HEK293 (cell line): ENCODE data around the gene SCARB2.

Source experiments
- CTCF ChIA-PET: fragments of 350-600 bp; formaldehyde crosslinking; extraction: SDS; loops from one replicate; lab custom pipeline; 2021; ENCODE audit warnings: antibody characterized with exemption; lab: Yijun Ruan, JAX
- POLR2A ChIA-PET: fragments of 300-600 bp; formaldehyde crosslinking; extraction: SDS; loops from one replicate; lab custom pipeline; 2020; ENCODE audit warnings: antibody characterized with exemption, inconsistent platforms; lab: Yijun Ruan, JAX
- H3K27ac ChIP-seq: fragments of 200-500 bp; sonication (Bioruptor generic); 2 replicates; pipeline ENCODE4 v1.5.1; 2014; ENCODE audit warnings: low read depth, low read length, control low read depth, inconsistent platforms; ENCODE audit errors: extremely low read depth
- H3K36me3 ChIP-seq, 2 experiments: fragments of 200-500 bp in 1 of 2; sonication (Bioruptor generic) in 1 of 2; 1 replicate in 1 of 2; 2 replicates in 1 of 2; pipeline ENCODE4 v1.5.1; 2014 to 2017; ENCODE audit warnings: inconsistent platforms in 2 of 2, low read length in 2 of 2; ENCODE audit not compliant: control insufficient read depth in 2 of 2, insufficient read depth in 1 of 2
- H3K4me1 ChIP-seq: fragments of 200-500 bp; sonication (Bioruptor generic); 2 replicates; pipeline ENCODE4 v1.5.1; 2014; ENCODE audit warnings: mild to moderate bottlenecking, low read length, inconsistent platforms; ENCODE audit not compliant: control insufficient read depth, insufficient read depth
- H3K4me3 ChIP-seq: 2 replicates; pipeline ENCODE4 v1.5.1; 2011; ENCODE audit warnings: low read depth, mild to moderate bottlenecking, control low read depth, low read length, moderate library complexity
- H3K9me3 ChIP-seq: fragments of 200-500 bp; sonication (Bioruptor generic); 2 replicates; pipeline ENCODE4 v1.5.1; 2014; ENCODE audit warnings: low read depth, low read length, inconsistent platforms; ENCODE audit not compliant: control insufficient read depth, insufficient read depth
- GLIS2 ChIP-seq: fragments of 450-650 bp; formaldehyde crosslinking; IDR thresholded peaks from 2 replicates; pipeline ENCODE4 v1.5.1; 2016; ENCODE audit warnings: missing biosample characterization, missing genetic modification characterization
- WT1 ChIP-seq: fragments of 450-650 bp; formaldehyde crosslinking; IDR thresholded peaks from 2 replicates; pipeline ENCODE4 v1.5.1; 2016; ENCODE audit warnings: missing biosample characterization, missing genetic modification characterization
- ZBTB17 ChIP-seq: fragments of 450-650 bp; formaldehyde crosslinking; IDR thresholded peaks from 2 replicates; pipeline ENCODE4 v1.5.1; 2016; ENCODE audit warnings: missing biosample characterization, missing genetic modification characterization
- ZBTB48 ChIP-seq: fragments of 450-650 bp; formaldehyde crosslinking; IDR thresholded peaks from 2 replicates; pipeline ENCODE4 v1.5.1; 2016; ENCODE audit warnings: missing biosample characterization, missing genetic modification characterization
- ZBTB8A ChIP-seq: fragments of 450-650 bp; formaldehyde crosslinking; IDR thresholded peaks from 2 replicates; pipeline ENCODE4 v1.5.1; 2016; ENCODE audit warnings: missing biosample characterization, missing genetic modification characterization
- ZFHX2 ChIP-seq: fragments of 450-650 bp; formaldehyde crosslinking; conservative IDR thresholded peaks from 2 replicates; pipeline ENCODE4 v1.5.1; 2016; ENCODE audit warnings: missing biosample characterization, missing genetic modification characterization
- ZNF155 ChIP-seq: fragments of 450-650 bp; formaldehyde crosslinking; IDR thresholded peaks from 2 replicates; pipeline ENCODE4 v1.5.1; 2016; ENCODE audit warnings: missing biosample characterization, missing genetic modification characterization
- ZNF169 ChIP-seq: fragments of 450-650 bp; formaldehyde crosslinking; IDR thresholded peaks from 2 replicates; pipeline ENCODE4 v1.5.1; 2016; ENCODE audit warnings: missing biosample characterization, missing genetic modification characterization
- ZNF184 ChIP-seq: fragments of 450-650 bp; IDR thresholded peaks from 2 replicates; pipeline ENCODE4 v1.5.1; 2018; ENCODE audit warnings: missing biosample characterization, mild to moderate bottlenecking, missing genetic modification characterization
- ZNF19 ChIP-seq: fragments of 450-650 bp; formaldehyde crosslinking; IDR thresholded peaks from 2 replicates; pipeline ENCODE4; 2016; ENCODE audit warnings: missing biosample characterization, missing genetic modification characterization, low read depth
- ZNF202 ChIP-seq: fragments of 450-650 bp; formaldehyde crosslinking; IDR thresholded peaks from 2 replicates; pipeline ENCODE4 v1.5.1; 2016; ENCODE audit warnings: missing biosample characterization, missing genetic modification characterization, borderline replicate concordance
- ZNF239 ChIP-seq: fragments of 450-650 bp; formaldehyde crosslinking; IDR thresholded peaks from 2 replicates; pipeline ENCODE4 v1.5.1; 2016; ENCODE audit warnings: missing biosample characterization, missing genetic modification characterization
- ZNF335 ChIP-seq: fragments of 450-650 bp; formaldehyde crosslinking; conservative IDR thresholded peaks from 2 replicates; pipeline ENCODE4 v1.5.1; 2016; ENCODE audit warnings: missing biosample characterization, missing genetic modification characterization
- ZNF549 ChIP-seq: fragments of 450-650 bp; IDR thresholded peaks from 2 replicates; pipeline ENCODE4 v1.5.1; 2018; ENCODE audit warnings: missing biosample characterization, missing genetic modification characterization, mild to moderate bottlenecking, inconsistent platforms, moderate library complexity
- ZNF610 ChIP-seq: fragments of 450-650 bp; formaldehyde crosslinking; IDR thresholded peaks from 2 replicates; pipeline ENCODE4 v1.5.1; 2016; ENCODE audit warnings: missing biosample characterization, missing genetic modification characterization, borderline replicate concordance
- ZNF76 ChIP-seq: fragments of 450-650 bp; formaldehyde crosslinking; IDR thresholded peaks from 2 replicates; pipeline ENCODE4; 2016; ENCODE audit warnings: low read depth, missing biosample characterization, missing genetic modification characterization, borderline replicate concordance
- ZNF776 ChIP-seq: fragments of 450-650 bp; formaldehyde crosslinking; IDR thresholded peaks from 2 replicates; pipeline ENCODE4 v1.5.0; 2017; ENCODE audit warnings: missing biosample characterization, missing genetic modification characterization, borderline replicate concordance
- ZNF777 ChIP-seq: fragments of 450-650 bp; formaldehyde crosslinking; IDR thresholded peaks from 2 replicates; pipeline ENCODE4 v1.5.1; 2017; ENCODE audit warnings: missing biosample characterization, missing genetic modification characterization, borderline replicate concordance
- ZSCAN23 ChIP-seq: fragments of 450-650 bp; formaldehyde crosslinking; IDR thresholded peaks from 2 replicates; pipeline ENCODE4 v1.5.1; 2016; ENCODE audit warnings: missing biosample characterization, missing genetic modification characterization
- TF ChIP-seq, protein P1 (sequence below): fragments of 450-650 bp; formaldehyde crosslinking; IDR thresholded peaks from 2 replicates; pipeline ENCODE4 v1.5.1; 2016; ENCODE audit warnings: missing biosample characterization, missing genetic modification characterization
- TF ChIP-seq, protein P2 (sequence below): fragments of 450-650 bp; formaldehyde crosslinking; IDR thresholded peaks from 2 replicates; pipeline ENCODE4 v1.5.1; 2016; ENCODE audit warnings: missing biosample characterization, missing genetic modification characterization
- TF ChIP-seq, protein P3 (sequence below): IDR thresholded peaks from 2 replicates; pipeline ENCODE4 v1.6.1; 2011; ENCODE audit warnings: mild to moderate bottlenecking, low read depth, low read length, borderline replicate concordance
- TF ChIP-seq, protein P4 (sequence below): fragments of 450-650 bp; formaldehyde crosslinking; IDR thresholded peaks from 2 replicates; pipeline ENCODE4 v1.5.1; 2016; ENCODE audit warnings: missing biosample characterization, missing genetic modification characterization, borderline replicate concordance

The SCARB2 gene

DNA sequence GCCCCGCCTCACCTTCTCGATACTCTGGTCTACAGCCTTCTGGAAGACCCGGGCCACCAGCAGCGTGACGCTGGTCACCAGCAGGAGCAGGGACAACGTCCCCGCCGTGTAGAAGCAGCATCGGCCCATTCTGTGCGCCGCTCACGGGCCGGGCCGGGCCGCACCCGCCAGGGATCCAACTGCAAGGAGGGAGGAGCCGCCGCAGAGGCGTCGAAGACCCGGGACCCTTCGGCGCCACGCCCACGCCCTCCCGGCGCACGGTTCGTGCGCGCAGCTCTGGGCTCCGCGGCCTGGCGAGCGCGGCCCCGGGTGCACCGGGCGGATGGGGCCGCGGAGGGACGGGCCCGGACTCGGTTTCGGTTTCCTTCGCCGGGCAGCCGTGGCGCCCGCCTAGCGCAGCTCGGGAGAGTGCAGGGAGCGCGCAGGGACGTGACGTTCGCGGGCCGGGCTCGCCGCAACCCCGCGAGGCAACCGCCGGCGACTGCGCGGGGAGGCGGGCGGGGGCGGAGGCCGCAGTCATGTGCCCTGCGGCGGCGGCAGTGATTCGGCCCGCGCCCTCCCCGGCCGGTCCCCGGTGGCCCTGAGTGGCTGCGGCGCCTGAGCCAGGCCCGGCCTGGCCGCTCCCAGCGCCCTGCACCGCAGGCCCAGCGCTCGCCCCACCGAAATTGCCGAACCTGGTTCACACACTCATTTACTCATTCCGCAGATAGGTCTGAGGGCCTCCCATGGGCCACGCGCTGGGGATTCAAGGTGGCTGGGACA is at the start of gene SCARB2 (continued):
- TF ChIP-seq ZNF610 (0 out of 2 replicates have a peak, but pooled peaks have one; percentile 37), ZNF549 (tag by site-specific recombination) (0 out of 2 replicates have a peak, but pooled peaks have one; percentile 26), ZBTB17 (0 out of 2 replicates have a peak, but pooled peaks have one; percentile 64), ZNF76 (no peak; the same call in 1 of the 2 replicates), GLIS2 (tag by site-specific recombination) (0 out of 2 replicates have a peak, but pooled peaks have one; percentile 17), ZNF155 (tag by site-specific recombination) (no peak), ZNF19 (tag by site-specific recombination) (no peak), ZNF777 (tag by site-specific recombination) (no peak), ZNF202 (tag by site-specific recombination) (no peak), WT1 (tag by site-specific recombination) (no peak), ZBTB48 (tag by site-specific recombination) (peak; percentile 73), ZNF184 (tag by site-specific recombination) (no peak), ZSCAN23 (no peak), ZBTB8A (tag by site-specific recombination) (peak; percentile 62), ZNF169 (no peak)
- TF ChIP-seq, protein P1, sequence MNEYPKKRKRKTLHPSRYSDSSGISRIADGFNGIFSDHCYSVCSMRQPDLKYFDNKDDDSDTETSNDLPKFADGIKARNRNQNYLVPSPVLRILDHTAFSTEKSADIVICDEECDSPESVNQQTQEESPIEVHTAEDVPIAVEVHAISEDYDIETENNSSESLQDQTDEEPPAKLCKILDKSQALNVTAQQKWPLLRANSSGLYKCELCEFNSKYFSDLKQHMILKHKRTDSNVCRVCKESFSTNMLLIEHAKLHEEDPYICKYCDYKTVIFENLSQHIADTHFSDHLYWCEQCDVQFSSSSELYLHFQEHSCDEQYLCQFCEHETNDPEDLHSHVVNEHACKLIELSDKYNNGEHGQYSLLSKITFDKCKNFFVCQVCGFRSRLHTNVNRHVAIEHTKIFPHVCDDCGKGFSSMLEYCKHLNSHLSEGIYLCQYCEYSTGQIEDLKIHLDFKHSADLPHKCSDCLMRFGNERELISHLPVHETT (tag by site-specific recombination), result no peak
- TF ChIP-seq, protein P2, sequence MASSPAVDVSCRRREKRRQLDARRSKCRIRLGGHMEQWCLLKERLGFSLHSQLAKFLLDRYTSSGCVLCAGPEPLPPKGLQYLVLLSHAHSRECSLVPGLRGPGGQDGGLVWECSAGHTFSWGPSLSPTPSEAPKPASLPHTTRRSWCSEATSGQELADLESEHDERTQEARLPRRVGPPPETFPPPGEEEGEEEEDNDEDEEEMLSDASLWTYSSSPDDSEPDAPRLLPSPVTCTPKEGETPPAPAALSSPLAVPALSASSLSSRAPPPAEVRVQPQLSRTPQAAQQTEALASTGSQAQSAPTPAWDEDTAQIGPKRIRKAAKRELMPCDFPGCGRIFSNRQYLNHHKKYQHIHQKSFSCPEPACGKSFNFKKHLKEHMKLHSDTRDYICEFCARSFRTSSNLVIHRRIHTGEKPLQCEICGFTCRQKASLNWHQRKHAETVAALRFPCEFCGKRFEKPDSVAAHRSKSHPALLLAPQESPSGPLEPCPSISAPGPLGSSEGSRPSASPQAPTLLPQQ (tag by site-specific recombination), result no peak

DNA sequence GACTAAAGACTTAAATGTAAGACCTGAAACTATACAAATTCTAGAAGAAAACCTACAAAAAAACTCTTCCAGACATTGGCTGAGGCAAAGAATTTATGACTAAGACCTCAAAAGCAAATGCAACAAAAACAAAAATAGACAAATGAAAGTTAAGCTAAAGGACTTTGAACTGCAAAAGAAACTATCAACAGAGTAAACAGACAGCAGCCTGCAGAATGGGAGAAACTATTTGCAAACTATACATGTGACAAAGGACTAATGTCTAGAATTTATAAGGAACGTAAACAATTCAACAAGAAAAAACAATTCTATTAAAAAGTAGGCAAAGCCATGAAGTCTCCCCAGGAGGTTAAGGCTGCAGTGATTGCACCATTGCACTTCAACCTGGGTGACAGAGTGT is 46.9 kb upstream of the SCARB2 start:
- TF ChIP-seq ZNF155 (tag by site-specific recombination) (no peak), ZNF776 (tag by site-specific recombination) (no peak), ZNF239 (tag by site-specific recombination) (no peak), ZNF335 (tag by site-specific recombination) (no peak), ZFHX2 (tag by site-specific recombination) (no peak)
- TF ChIP-seq, protein P3, sequence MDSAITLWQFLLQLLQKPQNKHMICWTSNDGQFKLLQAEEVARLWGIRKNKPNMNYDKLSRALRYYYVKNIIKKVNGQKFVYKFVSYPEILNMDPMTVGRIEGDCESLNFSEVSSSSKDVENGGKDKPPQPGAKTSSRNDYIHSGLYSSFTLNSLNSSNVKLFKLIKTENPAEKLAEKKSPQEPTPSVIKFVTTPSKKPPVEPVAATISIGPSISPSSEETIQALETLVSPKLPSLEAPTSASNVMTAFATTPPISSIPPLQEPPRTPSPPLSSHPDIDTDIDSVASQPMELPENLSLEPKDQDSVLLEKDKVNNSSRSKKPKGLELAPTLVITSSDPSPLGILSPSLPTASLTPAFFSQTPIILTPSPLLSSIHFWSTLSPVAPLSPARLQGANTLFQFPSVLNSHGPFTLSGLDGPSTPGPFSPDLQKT, result no peak
- TF ChIP-seq, protein P1 (tag by site-specific recombination), result no peak
- TF ChIP-seq, protein P4, sequence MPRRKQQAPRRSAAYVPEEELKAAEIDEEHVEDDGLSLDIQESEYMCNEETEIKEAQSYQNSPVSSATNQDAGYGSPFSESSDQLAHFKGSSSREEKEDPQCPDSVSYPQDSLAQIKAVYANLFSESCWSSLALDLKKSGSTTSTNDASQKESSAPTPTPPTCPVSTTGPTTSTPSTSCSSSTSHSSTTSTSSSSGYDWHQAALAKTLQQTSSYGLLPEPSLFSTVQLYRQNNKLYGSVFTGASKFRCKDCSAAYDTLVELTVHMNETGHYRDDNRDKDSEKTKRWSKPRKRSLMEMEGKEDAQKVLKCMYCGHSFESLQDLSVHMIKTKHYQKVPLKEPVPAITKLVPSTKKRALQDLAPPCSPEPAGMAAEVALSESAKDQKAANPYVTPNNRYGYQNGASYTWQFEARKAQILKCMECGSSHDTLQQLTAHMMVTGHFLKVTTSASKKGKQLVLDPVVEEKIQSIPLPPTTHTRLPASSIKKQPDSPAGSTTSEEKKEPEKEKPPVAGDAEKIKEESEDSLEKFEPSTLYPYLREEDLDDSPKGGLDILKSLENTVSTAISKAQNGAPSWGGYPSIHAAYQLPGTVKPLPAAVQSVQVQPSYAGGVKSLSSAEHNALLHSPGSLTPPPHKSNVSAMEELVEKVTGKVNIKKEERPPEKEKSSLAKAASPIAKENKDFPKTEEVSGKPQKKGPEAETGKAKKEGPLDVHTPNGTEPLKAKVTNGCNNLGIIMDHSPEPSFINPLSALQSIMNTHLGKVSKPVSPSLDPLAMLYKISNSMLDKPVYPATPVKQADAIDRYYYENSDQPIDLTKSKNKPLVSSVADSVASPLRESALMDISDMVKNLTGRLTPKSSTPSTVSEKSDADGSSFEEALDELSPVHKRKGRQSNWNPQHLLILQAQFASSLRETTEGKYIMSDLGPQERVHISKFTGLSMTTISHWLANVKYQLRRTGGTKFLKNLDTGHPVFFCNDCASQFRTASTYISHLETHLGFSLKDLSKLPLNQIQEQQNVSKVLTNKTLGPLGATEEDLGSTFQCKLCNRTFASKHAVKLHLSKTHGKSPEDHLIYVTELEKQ (tag by site-specific recombination), result no peak
- Histone ChIP-seq H3K27ac (no peak overlapping the region), H3K9me3 (no peaks in the 10 kb centered on the region), H3K4me3 (no peak overlapping the region), H3K36me3 (no peaks in the 10 kb centered on the region), H3K4me1 (no peaks in the 10 kb centered on the region)
- POLR2A ChIA-PET, result interaction anchor here (0.7 kb wide), 1 partner anchor 158 kb away, joined by 3 read pairs; no protein-coding TSS in a partner anchor
- CTCF ChIA-PET, result no interaction called here
